Neural cell (in vitro differentiated cells): Measurements from ENCODE around the gene ELF1. TPM values are rescaled to one million over a fixed set of nuclear protein-coding genes. Genes with fewer than 3 reads are reported as not detected.

Experiments
- H2AFZ ChIP-seq: fragments of 200-600, 300-800 bp; sonication (generic), shearing (Covaris generic); 2 replicates; pipeline ENCODE4 v1.6.0; 2014; ENCODE audit warnings: low read depth, mild to moderate bottlenecking, antibody characterized with exemption, low read length, moderate library complexity
- H3F3A ChIP-seq: fragments of 200-600 bp; shearing (Covaris generic); 2 replicates; pipeline ENCODE4 v1.6.1; 2016; ENCODE audit warnings: mild to moderate bottlenecking, moderate library complexity, mixed read lengths, antibody characterized with exemption, low read length; ENCODE audit not compliant: insufficient read depth, poor library complexity, severe bottlenecking
- H3K27ac ChIP-seq: fragments of 200-600, 300-800 bp; sonication (generic), shearing (Covaris generic); 2 replicates; pipeline ENCODE4 v1.5.1; 2014; ENCODE audit warnings: mild to moderate bottlenecking, low read length, moderate library complexity
- H3K27me3 ChIP-seq: fragments of 300-800, 200-600 bp; sonication (generic), shearing (Covaris generic); 2 replicates; pipeline ENCODE4 v1.6.0; 2014; ENCODE audit warnings: mild to moderate bottlenecking, low read depth, low read length, moderate library complexity; ENCODE audit not compliant: insufficient read depth
- H3K36me3 ChIP-seq: fragments of 300-800, 200-600 bp; sonication (generic), shearing (Covaris generic); 2 replicates; pipeline ENCODE4 v1.5.1; 2014; ENCODE audit warnings: mild to moderate bottlenecking, antibody characterized with exemption, low read length, moderate library complexity; ENCODE audit not compliant: insufficient read depth
- H3K4me2 ChIP-seq: fragments of 300-800, 200-600 bp; sonication (generic), shearing (Covaris generic); 2 replicates; pipeline ENCODE4 v1.6.0; 2014; ENCODE audit warnings: mild to moderate bottlenecking, low read length
- H3K4me3 ChIP-seq: fragments of 300-800, 200-600 bp; sonication (generic), shearing (Covaris generic); 2 replicates; pipeline ENCODE4 v1.5.1; 2014; ENCODE audit warnings: mild to moderate bottlenecking, low read length, moderate library complexity
- H3K79me2 ChIP-seq: fragments of 200-600 bp; shearing (Covaris generic); replicated peaks from 2 replicates; pipeline ENCODE4 v1.6.0; 2014; ENCODE audit warnings: mild to moderate bottlenecking, low read length, moderate library complexity; ENCODE audit not compliant: insufficient read depth
- H3K9ac ChIP-seq: fragments of 300-800, 200-600 bp; sonication (generic), shearing (Covaris generic); 2 replicates; pipeline ENCODE4 v1.6.1; 2016; ENCODE audit warnings: mild to moderate bottlenecking, low read length, mixed read lengths
- H3K9me2 ChIP-seq: fragments of 200-600 bp; shearing (Covaris generic); 2 replicates; pipeline ENCODE4 v1.6.1; 2016; ENCODE audit warnings: mild to moderate bottlenecking, low read length, mixed read lengths; ENCODE audit not compliant: insufficient read depth
- H3K9me3 ChIP-seq: fragments of 200-600, 300-800 bp; sonication (generic), shearing (Covaris generic); 2 replicates; pipeline ENCODE4 v1.6.1; 2016; ENCODE audit warnings: mild to moderate bottlenecking, mixed run types, low read length, moderate library complexity, mixed read lengths
- H4K20me1 ChIP-seq: fragments of 200-600 bp; shearing (Covaris generic); 2 replicates; pipeline ENCODE4 v1.6.1; 2016; ENCODE audit warnings: mild to moderate bottlenecking, mixed run types; ENCODE audit not compliant: insufficient read depth
- EP300 ChIP-seq: fragments of 450-650 bp; conservative IDR thresholded peaks from 2 replicates; pipeline ENCODE4 v1.6.1; 2014; ENCODE audit warnings: antibody characterized with exemption, mild to moderate bottlenecking, moderate library complexity; ENCODE audit not compliant: poor library complexity, severe bottlenecking
- EZH2 ChIP-seq: fragments of 200-600, 300-800 bp; shearing (Covaris generic), sonication (generic); IDR thresholded peaks from 2 replicates; pipeline ENCODE4 v1.6.1; 2014; ENCODE audit warnings: antibody characterized with exemption, low read length, borderline replicate concordance, mild to moderate bottlenecking; ENCODE audit not compliant: insufficient read depth, poor library complexity, severe bottlenecking
- MXI1 ChIP-seq: fragments of 450-650 bp; conservative IDR thresholded peaks from 2 replicates; pipeline ENCODE4 v1.6.1; 2014; ENCODE audit warnings: antibody characterized with exemption, mild to moderate bottlenecking; ENCODE audit not compliant: poor library complexity, severe bottlenecking
- POLR2AphosphoS5 ChIP-seq: IDR thresholded peaks from 2 replicates; pipeline ENCODE4 v1.6.1; 2012
- RAD21 ChIP-seq: fragments of 450-650 bp; conservative IDR thresholded peaks from 2 replicates; pipeline ENCODE4 v1.6.1; 2014; ENCODE audit warnings: antibody characterized with exemption, mild to moderate bottlenecking, moderate library complexity
- SMC3 ChIP-seq: fragments of 450-650 bp; conservative IDR thresholded peaks from 2 replicates; pipeline ENCODE4 v1.6.1; 2014; ENCODE audit warnings: antibody characterized with exemption, mild to moderate bottlenecking, moderate library complexity; ENCODE audit not compliant: poor library complexity
- TAF1 ChIP-seq: IDR thresholded peaks from 2 replicates; pipeline ENCODE4 v1.6.1; 2012; ENCODE audit warnings: low read depth
- polyA plus RNA-seq: library from polyadenylated mRNA; depleted of rRNA; stranded (reverse); fragments of >200 nt; gene quantifications from 2 replicates; pipeline ENCODE4 v1.2.3, GENCODE V29; 2014
- TF ChIP-seq, protein P1 (sequence below): fragments of 450-650 bp; IDR thresholded peaks from 2 replicates; pipeline ENCODE4 v1.5.1; 2014; ENCODE audit warnings: antibody characterized with exemption, mild to moderate bottlenecking, moderate library complexity; ENCODE audit not compliant: poor library complexity, severe bottlenecking
- TF ChIP-seq, protein P2 (sequence below): IDR thresholded peaks from 2 replicates; pipeline ENCODE4 v1.6.1; 2012; ENCODE audit warnings: borderline replicate concordance

The ELF1 gene
- polyA plus RNA-seq, 1 donor from 2014 or later = 2.0 TPM

DNA sequence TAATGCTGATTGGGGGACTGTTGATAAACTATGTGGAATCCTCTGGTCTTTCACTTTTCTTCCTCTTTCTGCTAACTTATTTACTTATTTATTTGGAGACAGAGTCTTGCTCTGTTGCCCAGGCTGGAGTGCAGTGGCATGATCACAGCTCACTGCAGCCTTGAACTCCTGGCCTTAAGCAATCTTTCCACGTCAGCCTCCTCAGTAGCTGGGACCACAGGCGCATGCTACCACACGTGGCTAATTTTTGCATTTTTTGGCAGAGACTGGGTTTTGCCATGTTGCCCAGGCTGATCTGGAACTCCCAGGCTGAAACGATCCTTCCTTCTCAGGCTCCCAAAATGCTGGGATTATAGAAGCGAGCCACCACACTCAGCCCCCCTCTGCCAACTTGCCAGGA is 77.5 kb downstream of the ELF1 start:
- no peak overlapping the region for H3K27ac ChIP-seq
- H3K9ac ChIP-seq = no peak overlapping the region
- H3K4me2 ChIP-seq = no peak overlapping the region
- no peak overlapping the region for H3K4me3 ChIP-seq
- no peaks in the 10 kb centered on the region for H3K79me2 ChIP-seq
- H3F3A ChIP-seq = no peaks in the 10 kb centered on the region
- no peak for TF ChIP-seq EP300
- no peak for TF ChIP-seq POLR2AphosphoS5
- TF ChIP-seq, protein P1, sequence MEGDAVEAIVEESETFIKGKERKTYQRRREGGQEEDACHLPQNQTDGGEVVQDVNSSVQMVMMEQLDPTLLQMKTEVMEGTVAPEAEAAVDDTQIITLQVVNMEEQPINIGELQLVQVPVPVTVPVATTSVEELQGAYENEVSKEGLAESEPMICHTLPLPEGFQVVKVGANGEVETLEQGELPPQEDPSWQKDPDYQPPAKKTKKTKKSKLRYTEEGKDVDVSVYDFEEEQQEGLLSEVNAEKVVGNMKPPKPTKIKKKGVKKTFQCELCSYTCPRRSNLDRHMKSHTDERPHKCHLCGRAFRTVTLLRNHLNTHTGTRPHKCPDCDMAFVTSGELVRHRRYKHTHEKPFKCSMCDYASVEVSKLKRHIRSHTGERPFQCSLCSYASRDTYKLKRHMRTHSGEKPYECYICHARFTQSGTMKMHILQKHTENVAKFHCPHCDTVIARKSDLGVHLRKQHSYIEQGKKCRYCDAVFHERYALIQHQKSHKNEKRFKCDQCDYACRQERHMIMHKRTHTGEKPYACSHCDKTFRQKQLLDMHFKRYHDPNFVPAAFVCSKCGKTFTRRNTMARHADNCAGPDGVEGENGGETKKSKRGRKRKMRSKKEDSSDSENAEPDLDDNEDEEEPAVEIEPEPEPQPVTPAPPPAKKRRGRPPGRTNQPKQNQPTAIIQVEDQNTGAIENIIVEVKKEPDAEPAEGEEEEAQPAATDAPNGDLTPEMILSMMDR = no peak
- TF ChIP-seq, protein P2, sequence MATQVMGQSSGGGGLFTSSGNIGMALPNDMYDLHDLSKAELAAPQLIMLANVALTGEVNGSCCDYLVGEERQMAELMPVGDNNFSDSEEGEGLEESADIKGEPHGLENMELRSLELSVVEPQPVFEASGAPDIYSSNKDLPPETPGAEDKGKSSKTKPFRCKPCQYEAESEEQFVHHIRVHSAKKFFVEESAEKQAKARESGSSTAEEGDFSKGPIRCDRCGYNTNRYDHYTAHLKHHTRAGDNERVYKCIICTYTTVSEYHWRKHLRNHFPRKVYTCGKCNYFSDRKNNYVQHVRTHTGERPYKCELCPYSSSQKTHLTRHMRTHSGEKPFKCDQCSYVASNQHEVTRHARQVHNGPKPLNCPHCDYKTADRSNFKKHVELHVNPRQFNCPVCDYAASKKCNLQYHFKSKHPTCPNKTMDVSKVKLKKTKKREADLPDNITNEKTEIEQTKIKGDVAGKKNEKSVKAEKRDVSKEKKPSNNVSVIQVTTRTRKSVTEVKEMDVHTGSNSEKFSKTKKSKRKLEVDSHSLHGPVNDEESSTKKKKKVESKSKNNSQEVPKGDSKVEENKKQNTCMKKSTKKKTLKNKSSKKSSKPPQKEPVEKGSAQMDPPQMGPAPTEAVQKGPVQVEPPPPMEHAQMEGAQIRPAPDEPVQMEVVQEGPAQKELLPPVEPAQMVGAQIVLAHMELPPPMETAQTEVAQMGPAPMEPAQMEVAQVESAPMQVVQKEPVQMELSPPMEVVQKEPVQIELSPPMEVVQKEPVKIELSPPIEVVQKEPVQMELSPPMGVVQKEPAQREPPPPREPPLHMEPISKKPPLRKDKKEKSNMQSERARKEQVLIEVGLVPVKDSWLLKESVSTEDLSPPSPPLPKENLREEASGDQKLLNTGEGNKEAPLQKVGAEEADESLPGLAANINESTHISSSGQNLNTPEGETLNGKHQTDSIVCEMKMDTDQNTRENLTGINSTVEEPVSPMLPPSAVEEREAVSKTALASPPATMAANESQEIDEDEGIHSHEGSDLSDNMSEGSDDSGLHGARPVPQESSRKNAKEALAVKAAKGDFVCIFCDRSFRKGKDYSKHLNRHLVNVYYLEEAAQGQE = no peak
- no peak for TF ChIP-seq RAD21
- TF ChIP-seq EZH2 = no peak
- TF ChIP-seq MXI1 = no peak
- no peak for TF ChIP-seq SMC3
- TF ChIP-seq TAF1 = no peak
- no peaks in the 10 kb centered on the region for H3K27me3 ChIP-seq
- H2AFZ ChIP-seq = no peak overlapping the region
- no peaks in the 10 kb centered on the region for H3K36me3 ChIP-seq
- H3K9me2 ChIP-seq = no peaks in the 10 kb centered on the region
- no peaks in the 10 kb centered on the region for H4K20me1 ChIP-seq
- no peaks in the 10 kb centered on the region for H3K9me3 ChIP-seq

DNA sequence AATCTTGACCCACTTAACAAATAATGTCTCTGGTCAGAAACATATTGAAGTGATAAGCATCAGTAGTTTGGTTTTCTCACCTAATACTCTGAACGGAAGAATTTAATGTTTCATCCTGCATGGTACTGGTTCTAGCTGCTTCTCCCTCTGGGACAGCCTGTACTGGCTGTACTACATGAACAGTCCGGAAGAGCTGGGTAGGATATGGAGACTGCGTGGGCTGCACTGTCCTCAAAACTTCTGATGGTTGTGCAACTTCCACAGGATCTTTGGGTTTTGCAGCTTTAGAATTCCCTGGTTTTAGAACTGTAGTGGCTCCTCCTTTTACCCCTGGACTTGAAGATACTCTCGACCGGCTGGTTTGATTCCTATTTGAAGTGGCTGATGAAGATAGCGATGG is 78.3 kb downstream of the ELF1 start:
- no peaks in the 10 kb centered on the region for H4K20me1 ChIP-seq
- H3K36me3 ChIP-seq = no peaks in the 10 kb centered on the region
- H3K4me3 ChIP-seq = no peak overlapping the region
- no peaks in the 10 kb centered on the region for H3K9me2 ChIP-seq
- H3F3A ChIP-seq = no peaks in the 10 kb centered on the region
- H3K27ac ChIP-seq = no peak overlapping the region
- TF ChIP-seq, protein P2 = no peak
- no peaks in the 10 kb centered on the region for H3K9me3 ChIP-seq
- no peaks in the 10 kb centered on the region for H3K27me3 ChIP-seq
- H3K4me2 ChIP-seq = no peak overlapping the region
- no peak overlapping the region for H3K9ac ChIP-seq
- H2AFZ ChIP-seq = no peak overlapping the region
- H3K79me2 ChIP-seq = no peaks in the 10 kb centered on the region
